HL-60/S4 treated with retinoic acid at 250 ng/mL for 4 days and 3 days (cell line): ENCODE results near the gene RBFA.

Experiments
- in situ Hi-C: fragments of 300-500 bp; cut with MboI; formaldehyde crosslinking; loops from 2 replicates; pipeline ENCODE4 v1.7.0; 2022; ENCODE audit warnings: low sequenced_read_pairs

RBFA gene

DNA sequence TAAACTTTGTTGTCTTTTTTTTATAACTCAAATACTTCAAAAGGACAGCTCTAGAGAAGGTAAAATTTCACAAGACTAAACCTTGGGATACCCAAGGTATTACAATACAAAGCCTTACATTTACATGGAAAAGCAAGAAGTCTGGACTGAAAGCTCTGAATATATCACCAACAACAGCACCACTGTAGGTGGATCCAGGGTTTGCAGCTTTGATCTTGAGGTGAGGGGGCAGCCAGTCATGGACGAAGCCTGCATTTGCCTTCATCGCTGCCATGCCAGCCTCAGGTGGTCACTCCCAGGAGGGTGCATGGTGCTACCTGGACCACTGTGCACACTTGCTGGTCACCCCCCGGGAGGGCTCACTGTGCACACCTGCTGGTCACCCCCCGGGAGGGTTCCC is 36.6 kb downstream of the RBFA start:
- in situ Hi-C loops, result no loop called here

DNA sequence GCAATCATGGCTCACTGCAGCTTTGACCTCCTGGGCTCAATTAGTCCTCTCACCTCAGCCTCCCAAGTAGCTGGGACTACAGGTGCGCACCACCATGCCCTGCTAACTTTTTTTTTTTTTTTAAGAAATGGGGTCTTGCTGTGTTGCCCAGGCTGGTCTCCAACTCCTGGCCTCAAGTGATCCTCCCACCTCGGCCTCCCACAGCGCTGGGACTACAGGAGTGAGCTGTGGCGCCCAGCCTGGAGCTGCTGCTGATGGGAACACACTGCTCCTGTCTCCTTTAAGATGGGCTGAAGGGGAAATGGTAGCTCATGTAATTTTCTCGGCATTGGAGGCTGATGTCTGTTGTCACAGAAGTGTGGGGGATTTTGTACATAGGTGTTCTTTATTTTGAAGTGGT is 39.9 kb downstream of the RBFA start:
- in situ Hi-C loops, result no loop called here

DNA sequence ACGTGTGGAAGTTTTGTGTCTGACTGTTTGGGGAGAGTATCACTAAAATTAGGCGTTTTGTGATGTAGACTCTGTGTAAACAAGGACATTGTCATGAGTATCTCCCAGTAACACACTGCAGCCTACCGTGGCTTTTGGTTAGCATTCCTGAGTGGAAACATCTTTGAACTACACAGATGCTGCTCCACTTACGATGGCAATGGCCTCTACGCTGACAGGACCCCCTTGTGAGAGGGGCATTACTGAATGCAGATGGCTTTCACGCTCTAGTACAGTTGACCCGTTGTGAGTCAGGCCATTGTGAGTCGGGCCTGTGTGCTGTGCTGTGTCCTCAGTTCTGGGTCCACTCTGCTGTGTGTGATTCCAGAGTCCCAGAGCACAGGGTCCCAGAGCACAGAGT is 40.5 kb downstream of the RBFA start:
- in situ Hi-C loops, result no loop called here

DNA sequence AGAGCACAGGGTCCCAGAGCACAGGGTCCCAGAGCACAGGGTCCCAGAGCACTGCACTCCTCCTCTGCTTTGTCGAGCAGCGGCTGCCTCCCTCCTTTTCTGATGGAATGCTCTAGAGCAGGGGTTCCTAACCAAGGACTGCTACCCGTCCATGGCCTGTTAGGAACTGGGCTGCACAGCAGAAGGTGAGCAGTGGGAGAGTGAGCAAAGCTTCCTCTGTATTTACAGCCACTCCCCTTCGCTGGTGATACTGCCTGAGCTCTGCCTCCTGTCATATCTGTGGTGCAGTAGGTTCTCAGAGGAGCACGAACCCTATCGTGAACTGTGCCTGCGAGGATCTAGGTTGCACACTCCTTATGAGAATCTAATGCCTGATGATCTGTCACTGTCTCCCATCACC is 41.7 kb downstream of the RBFA start:
- in situ Hi-C loops, result no loop called here

DNA sequence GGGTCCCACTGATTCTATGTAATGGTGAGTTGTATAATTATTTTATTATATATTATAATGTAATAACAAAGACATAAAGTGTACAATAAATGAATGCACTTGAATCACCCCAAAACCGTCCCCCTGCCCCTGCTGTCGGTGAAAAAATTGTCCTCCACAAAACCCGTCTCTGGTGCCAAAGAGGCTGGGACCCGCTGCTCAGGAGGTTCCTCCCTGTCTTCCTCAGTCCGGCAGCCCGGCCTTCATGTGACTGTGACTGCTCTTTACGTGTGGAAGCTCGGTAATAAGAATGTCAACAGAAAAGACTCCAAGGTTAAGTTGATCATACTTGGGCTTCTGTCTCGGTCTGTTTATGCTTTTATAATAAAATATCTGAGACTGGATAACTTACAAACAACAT is 42.1 kb downstream of the RBFA start:
- in situ Hi-C loops, result no loop called here

DNA sequence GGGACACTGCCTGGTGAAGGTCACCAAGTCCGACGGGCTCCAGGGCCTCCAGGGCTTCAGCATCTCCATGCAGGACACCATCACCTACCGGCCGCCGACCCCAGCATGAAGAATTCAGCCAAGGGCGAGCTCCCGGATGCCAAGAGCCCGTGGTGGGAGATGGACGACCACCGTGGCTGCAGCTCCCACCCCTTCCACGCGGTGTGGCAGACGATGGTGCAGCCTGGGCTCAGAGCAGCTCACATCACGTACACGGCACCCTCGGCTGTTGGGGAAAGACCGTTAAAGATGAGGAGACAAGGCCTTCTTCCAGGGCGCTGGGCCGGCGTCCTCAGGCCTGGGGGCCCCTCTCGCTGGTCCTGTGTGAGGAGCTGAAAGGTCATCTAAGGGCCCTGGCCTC is 43.6 kb downstream of the RBFA start:
- in situ Hi-C loops, result no loop called here
